SIG-M5 treated with dmso at 0.1 percent for 504 hours (cell line): Measurements from ENCODE around the gene FUT3.
"Not testable (repeated sequence)": the region's sequence is repeated elsewhere in the genome, so short reads cannot be mapped to it uniquely, and the experiment has no call there.

Experiments
- DNase-seq: peaks from one replicate; lab custom pipeline; 2025; ENCODE audit not compliant: unreplicated experiment; lab: John Stamatoyannopoulos, UW

Gene FUT3

DNA sequence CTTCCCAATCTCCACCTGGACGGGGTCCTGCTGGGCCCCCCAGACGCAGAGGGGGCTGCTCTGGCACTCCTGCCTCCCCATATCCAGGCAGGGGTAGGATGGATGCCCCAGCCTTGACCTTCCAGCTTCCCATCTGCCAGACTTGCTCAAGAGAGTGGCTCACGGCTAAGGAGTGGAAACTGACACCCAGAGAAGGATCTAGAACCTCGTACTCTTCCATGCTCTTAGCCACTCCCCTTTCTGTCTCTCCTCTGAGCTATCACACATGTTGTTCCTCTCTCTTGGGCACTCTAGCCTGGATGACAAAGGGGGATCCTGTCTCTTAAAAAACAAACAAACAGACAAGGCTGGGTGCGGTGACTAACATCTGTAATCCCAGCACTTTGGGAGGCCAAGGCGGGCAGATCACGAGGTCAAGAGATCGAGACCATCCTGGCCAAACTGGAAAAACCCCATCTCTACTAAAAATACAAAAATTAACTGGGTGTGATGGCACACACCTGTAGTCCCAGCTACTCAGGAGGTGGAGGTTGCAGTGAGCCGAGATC, 31.2 kb upstream of the FUT3 start:
- no peak for DNase-seq

DNA sequence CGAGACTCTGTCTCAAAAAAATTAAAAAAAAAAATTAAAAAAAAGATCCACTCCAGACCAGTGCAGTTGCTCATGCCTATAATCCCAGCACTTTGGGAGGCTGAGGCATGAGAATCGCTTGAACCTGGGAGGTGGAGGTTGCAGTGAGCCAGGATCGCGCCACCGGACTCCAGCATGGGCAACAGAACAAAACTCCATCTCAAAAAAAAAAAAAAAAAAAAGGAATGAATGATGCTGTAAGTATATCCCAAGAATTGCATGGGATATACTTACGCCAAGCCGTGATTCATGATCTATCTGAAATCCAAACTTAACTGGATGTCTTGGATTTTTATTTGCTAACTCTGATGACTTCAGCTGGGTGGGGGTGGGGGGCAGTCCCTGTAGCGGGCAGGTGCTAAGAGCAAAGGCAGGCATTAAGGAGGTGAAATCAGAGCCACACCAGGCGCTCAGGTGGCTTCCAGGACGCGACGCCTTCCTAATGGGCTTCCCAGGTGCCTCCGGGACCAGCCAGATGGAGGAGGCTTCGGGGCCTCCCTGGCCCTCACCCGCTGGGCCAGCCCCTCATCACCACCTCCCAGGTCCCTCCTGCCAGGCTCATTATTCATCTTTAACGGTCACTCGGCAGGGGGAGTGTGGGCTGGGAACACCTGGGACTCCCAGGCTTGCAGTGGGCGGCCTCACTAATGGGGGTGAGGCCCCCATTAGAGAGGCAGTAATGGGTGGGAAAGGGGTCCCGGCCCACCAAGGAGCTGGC, 30.5 kb upstream of the FUT3 start:
- no peak for DNase-seq

DNA sequence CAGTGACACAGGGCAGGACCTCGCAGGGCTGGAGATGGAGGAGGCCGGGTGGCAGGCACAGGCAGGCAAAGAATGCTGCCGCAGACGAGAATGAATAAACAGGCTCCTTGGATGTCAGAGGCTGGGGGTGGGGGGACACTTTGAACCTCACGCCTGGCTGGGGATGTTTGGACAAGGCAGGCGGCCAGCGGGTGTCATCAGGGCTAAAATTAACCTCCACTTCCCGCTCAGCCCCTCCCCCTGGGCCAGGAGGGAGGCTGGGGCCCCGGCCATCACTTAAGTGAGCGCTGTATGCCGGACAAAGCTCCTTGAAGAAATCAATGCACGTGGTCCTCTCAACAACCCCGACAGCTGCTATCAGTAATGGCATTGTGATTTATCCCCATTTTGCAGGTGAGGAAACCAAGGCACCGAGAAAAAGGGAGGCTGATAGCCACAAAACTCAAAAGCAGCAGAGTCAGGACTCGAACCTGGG, 29.4 kb upstream of the FUT3 start:
- DNase-seq, result no peak

DNA sequence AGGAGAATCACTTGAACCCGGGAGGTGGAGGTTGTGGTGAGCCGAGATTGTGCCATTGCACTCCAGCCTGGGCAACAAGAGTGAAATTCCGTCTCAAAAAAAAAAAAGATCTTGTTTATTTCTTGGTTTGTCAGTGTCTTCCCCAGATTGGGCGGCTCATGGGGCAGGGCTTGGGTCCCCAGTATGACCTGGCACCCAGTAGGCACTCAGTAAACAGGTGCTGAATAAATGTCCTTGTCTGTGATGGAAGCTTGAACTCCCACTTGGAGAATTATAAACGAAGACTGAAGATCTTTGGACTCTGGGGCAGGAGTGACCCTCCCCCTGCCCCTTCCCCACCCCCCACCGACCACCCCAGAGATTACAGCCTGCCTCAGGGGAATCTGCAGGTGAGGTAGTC, 28.9 kb upstream of the FUT3 start:
- no peak for DNase-seq

DNA sequence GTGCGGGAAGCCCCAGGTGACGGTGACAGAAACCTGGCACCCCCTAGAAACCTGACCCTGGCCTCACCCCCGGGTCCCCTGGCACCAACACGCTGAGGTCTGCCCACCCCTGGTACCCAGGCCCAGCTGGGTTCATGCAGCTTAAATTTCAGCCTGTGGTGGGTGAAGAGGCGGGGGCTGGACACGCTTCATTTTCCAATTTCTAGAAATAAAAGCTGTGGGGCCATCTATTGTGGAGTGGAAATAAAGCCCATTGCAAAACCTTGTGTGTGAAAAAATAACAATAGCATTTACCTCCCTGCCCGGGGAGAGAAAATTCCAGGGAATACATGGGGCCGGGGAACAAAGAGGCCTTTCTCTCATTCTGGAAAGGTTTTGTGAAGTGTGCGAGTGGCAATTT, 26.6 kb upstream of the FUT3 start:
- no peak for DNase-seq

DNA sequence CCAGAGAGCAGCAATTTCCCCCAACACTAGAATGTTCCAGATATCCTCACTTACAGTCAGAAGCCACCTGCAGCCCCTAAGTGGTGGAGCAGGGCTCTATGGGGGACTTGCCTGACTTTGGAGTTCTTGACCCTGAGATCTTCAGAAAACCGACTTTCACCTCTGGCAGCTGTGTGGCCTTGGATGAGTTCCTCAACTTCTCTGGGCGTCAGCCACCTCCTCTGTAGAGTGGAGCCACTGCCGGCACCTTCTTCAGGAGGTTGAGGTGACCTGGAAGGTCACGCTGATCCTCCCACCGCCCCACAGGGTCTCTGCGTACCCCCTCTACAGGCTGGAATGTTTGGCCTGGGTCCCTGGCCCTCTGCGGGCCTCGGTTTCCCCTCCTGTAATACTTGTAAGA, 26.2 kb upstream of the FUT3 start:
- DNase-seq, result no peak

DNA sequence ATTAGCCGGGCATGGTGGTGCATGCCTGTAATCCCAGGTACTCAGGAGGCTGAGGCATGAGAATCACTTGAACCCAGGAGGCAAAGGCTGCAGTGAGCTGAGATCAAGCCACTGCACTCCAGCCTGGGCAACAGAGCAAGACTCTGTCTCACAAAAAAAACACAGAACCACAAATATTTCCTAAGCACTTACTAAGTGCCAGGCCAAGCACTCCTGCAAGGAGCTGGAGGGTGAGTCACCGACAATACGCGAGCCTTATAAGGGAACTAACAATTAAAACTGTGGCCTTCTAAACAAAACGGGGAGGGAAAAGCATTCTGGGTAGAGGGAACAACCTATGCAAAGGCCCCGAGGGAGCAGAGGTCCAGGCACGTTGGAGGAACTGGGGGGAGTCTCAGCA, 23.2 kb upstream of the FUT3 start:
- peak; percentile 45 for DNase-seq

DNA sequence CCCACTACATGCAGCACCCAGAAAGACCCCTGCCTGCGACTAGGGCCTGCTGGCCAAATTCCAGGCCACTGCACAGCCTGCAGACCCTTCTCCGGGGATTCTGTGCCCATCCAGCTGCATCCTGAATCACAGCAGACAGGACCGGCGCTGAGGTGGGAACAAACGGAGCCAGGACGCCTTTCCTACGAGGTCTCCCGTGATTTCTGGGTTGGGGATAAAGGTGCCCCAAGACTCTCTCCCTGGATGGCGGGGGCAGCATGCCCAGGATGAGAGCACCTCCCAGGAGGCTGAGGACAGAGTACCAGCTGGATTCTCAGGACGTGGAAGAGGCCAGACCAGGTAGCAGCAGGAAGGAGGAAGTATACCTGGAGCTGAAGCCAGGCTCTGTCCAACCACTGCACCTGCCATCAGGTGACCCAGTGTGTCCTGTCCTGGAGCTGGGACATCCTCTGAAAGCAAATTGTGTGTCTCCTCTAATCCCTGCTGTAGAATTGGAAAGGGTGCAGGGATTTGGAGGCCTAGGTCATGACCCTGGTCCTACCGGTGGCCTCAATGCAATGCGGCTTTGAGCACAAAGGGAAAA, 22.5 kb upstream of the FUT3 start:
- DNase-seq, result no peak

DNA sequence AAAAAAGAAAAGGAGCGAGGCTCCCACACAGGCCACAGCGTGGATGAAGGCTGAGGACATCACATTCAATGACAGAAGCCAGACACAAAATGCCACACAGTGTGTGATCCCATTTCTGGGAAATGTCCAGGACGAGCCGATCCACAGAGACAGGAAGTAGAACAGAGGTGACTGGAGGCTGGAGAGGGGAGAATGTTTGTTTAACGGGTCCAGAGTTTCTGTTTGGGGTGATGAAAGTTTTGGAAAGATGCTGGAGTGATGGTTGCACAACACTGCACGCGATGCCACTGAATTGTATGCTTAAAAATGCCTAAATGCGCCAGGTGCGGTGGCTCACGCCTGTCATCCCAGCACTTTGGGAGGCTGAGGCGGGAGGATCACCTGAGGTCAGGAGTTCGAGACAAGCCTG, 19.7 kb upstream of the FUT3 start:
- no peak for DNase-seq

DNA sequence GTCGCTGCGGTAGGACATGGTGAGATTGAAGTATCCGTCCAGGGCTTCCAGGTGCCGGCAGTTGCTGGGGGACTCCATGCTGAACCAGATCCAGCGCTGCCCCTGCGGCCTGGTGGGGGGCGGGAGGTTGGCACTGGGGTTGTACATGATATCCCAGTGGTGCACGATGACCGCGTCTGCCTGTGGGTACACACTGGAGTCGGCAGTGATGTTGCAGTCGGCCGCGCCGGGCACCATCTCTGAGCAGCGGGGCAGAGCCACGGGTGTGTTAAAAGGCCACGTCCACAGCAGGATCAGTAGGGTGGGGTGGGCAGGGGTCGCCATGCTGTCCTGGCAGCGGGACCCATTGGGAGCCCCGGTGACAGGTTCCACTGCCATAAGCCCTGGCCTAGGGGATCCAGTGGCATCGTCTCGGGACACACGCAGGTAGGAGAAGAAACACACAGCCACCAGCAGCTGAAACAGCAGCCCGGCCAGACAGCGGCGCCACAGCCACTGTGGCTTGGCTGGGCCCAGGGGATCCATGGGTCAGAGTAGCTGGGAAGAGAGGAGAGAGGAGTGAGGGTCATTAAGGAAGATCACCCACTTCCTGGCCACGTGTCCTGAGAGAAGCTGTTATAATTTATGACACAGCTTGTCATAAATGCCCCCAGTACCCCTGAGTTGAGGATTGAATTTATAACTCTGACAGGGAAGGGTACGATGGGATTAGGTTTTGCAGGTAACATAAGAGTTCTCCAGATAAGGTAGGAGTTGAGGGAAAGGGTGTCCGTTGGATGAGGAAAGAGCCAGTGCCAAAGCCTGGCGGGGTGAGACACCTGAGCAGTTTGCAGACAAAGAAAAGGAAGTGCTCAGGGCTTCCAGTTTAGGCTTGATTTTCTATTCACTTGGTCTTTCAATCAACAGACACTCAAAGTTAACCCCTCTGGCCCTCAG, 16.2 kb upstream of the FUT3 start:
- no peak for DNase-seq

DNA sequence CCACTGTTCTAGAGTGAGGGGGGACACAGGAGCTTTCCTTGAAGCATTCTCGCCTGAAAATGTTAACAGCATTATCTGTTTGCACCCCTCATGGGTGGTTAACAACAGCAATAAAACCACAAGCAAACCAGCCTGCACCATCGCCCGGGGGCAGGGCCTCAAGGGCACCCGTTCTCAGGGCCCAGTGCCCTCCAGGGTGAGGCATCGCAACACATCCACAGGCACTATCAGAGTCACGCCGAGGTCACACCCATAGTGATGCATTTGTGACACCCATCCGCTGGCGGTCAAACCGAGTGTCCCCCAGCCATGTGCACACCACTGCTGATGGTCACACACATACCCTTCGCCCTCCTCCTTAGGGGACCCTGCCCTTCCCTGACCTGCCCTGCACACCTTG, 14.5 kb upstream of the FUT3 start:
- no peak for DNase-seq

DNA sequence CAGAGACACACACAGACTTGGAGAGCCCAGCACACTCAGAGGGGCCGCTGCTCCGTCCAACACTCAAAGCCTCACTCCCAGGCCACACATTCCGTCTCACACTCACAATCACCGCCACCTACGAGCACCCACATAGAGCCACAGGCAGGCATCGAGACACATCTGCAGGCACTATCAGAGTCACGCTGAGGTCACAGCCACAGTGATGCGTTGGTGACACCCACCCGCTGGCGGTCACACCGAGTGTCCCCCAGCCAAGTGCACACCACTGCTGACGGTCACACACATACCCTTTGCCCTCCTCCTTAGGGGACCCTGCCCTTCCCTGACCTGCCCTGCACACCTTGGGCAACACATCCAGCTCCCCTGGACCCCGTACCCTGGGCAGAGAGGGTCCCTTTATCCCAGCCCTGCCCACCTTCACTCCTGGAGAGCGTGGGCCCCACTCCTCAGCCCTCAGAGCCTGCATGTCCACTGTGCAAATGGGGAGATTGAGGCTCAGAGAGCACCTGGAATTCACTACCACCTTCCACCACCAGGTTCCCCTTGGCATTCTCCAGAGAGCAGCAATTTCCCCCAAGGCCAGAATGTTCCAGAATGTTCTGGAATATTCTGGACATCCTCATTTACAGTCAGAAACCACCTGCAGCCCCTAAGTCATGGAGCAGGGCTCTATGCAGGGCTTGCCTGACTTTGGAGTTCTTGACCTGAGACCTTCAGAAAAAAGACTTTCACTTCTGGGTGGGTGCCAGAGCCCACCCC, 13.7 kb upstream of the FUT3 start:
- no peak for DNase-seq

DNA sequence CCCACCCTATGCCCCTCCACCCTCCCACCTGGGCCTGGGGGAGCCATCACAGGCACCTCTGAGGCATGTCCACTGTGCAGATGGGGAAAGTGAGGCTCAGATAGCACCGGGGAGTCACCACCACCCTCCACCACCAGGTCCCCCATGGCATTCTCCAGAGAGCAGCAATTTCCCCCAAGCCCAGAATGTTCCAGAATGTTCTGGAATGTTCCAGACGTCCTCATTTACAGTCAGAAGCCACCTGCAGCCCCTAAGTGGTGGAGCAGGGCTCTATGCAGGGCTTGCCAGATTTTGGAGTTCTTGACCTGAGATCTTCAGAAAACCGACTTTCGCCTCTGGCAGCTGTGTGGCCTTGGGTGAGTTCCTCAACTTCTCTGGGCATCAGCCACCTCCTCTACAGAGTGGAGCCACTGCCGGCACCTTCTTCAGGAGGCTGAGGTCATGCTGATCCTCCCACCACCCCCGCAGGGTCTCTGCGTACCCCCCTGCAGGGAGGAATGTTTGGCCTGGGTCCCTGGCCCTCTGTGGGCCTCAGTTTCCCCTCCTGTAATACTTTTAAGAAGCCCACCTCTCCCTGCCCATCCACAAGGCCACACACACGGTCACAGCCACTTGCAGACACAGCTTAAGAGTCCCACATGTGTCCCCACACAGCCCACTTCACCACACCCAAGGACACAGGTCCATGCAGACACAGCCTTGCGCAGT, 12.9 kb upstream of the FUT3 start:
- DNase-seq, result no peak

DNA sequence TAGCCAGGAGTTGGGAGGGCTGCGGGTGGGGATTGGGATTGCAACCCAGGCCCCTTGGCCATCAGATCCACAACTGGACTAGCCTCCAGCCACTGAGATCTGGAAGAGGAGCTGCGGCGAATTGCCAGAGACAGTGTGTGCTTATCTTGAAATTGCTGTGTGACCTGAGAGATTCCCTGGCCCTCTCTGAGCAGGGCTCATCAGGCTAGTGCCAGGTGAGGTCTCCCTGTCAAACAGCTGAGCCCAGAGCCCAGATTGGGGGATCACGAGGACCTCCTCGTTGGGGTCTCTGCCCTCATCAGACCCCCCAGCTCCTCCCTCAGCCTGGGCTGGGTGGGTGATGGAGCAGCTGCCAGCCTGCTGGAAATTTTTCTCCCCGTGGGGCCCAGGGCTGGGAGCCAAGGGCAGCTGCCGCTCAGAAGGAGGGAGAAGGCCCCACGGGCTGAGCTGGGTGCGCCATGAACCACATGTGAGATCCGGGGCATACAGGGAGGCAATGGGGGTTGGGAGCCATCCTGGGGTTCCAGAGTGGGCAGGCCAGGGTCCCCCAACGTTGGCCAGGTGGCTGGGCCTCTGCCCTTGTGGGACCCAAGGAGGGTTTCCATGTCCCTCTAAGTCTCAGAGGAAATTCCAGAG, 11.9 kb upstream of the FUT3 start:
- DNase-seq, result no peak

DNA sequence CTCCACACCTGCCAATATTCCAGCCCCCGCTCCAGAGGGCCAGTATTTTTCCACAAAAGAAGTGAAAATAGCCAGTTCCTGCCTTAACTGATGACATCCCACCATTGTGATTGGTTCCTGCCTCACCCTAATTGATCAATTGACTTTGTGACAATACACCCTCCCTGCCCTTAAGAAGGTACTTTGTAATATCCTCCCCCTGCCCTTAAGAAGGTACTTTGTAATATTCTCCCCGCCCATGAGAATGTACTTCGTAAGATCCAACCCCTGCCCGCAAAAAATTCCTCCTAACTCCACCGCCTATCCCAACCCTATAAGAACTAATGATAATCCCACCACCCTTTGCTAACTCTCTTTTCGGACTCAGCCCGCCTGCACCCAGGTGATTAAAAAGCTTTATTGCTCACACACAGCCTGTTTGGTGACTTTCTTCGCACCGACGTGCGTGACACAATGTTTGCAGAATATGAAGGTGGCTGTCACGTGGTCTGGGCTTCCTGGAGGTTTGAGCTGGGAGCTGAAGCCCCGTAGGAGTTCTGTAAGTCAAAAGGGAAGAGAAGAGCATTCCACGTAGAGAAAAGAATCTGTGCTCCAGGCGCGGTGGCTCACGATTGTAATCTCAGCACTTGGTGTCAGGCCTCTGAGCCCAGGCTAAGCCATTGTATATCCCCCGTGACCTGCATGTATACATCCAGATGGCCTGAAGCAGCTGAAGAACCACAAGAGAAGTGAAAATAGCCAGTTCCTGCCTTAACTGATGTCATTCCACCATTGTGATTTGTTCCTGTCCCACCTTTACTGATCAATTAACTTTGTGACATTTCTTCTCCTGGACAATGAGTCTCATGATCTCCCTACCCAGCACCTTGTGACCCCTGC, 6.2 kb upstream of the FUT3 start:
- no peak for DNase-seq

DNA sequence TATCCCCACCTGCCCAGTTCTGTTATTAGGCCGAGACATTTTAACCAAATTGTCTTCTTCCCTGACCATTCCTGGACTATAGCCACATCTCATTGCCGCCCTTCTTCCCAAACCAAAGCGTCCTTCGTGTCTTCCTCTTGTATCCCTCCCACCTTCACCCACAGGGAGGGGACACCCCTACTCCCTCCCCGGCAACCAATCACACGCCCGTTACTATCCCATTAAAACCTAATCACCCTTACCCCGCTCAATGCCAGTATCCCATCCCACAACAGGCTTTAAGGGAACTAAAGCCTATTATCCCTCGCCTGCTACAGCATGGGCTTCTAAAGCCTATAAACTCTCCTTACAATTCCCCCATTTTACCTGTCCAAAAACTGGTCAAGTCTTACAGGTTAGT, 3.9 kb upstream of the FUT3 start:
- DNase-seq, result not testable (repeated sequence)

DNA sequence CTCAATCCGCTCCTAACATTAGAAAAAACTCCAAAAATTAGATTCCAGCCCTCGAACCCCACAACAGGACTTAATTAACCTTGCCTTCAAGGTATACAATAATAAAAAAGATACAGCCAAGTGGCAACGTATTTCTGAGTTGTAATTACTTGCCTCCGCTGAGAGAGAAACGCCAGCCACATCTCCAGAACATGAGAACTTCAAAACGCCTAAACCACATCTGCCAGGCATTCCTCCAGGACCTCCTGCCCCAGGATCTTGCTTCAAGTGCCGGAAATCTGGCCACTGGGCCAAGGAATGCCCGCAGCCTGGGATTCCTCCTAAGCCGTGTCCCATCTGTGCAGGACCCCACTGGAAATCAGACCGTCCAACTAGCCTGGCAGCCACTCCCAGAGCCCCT, 2.9 kb upstream of the FUT3 start:
- not testable (repeated sequence) for DNase-seq

DNA sequence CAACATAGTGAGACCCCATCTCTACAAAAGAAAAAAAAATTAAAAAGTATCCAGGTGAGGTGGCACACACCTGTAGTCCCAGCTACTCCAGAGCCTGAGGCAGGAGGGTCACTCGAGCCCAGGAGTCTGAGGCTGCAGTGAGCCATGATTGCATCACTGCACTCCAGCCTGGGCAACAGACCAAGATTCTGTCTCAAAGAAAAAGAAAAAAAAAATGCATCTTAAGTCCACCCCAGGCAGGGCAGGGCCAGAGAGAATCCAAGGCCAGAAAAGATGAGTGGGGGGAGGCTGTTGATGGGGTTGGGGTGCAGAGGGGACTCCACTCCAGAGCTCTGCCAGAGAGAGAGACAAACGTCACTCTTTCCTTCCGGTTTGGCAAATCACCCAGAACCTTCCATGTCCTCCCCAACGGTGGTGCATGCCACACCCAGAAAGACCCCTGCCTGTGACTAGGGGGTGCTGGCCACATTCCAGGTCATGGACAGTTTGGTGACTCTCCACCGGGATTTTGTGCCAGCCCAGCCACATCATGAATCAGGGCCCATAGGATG, 431 bp downstream of the FUT3 start:
- no peak for DNase-seq
